Thyroid gland (tissue), 4 donors: ENCODE data around the gene ZNF691. TPM values are rescaled to one million over a fixed set of nuclear protein-coding genes. Genes with fewer than 3 reads are reported as not detected.
"Not testable (repeated sequence)": the region's sequence is repeated elsewhere in the genome, so short reads cannot be mapped to it uniquely, and the experiment has no call there.

ENCODE experiments used
- DNase-seq, 2 donors: peaks; one replicate each; pipeline ENCODE4 v3.0.0-alpha.2; 2019
- H3K27ac ChIP-seq, 3 donors: fragments of 200-600 bp; sonication (generic); 1 replicate in 2 of 3; 2 replicates in 1 of 3; pipeline ENCODE4 v1.5.1; 2016 to 2019; ENCODE audit warnings: mild to moderate bottlenecking in 1 of 3, moderate library complexity in 1 of 3
- H3K27me3 ChIP-seq: fragments of 200-600 bp; sonication (generic); one replicate; pipeline ENCODE4 v1.5.1; 2019
- H3K36me3 ChIP-seq, 2 donors: fragments of 200-600 bp; sonication (generic); one replicate each; pipeline ENCODE4 v1.5.1; 2016 to 2019
- H3K4me1 ChIP-seq, 2 donors: fragments of 200-600 bp; sonication (generic); one replicate each; pipeline ENCODE4 v1.5.1; 2017 to 2019
- H3K4me3 ChIP-seq, 3 donors: fragments of 200-600 bp; sonication (generic); replicated peaks in 1 of 3; 1 replicate in 2 of 3; 2 replicates in 1 of 3; pipeline ENCODE4 v1.5.1; 2016; ENCODE audit warnings: mild to moderate bottlenecking in 1 of 3
- H3K9me3 ChIP-seq: fragments of 200-600 bp; sonication (generic); one replicate; pipeline ENCODE4 v1.5.1; 2017
- CTCF ChIP-seq, 6 experiments: fragments of 200-600 bp in 3 of 6; fragments of 450-650 bp in 3 of 6; sonication (generic) in 3 of 6; IDR thresholded peaks; one replicate each; pipeline ENCODE4 v1.5.1; 2016 to 2019; ENCODE audit warnings: antibody characterized with exemption in 6 of 6, mild to moderate bottlenecking in 2 of 6, inconsistent platforms in 1 of 6, moderate library complexity in 1 of 6
- POLR2A ChIP-seq, 2 donors: fragments of 450-650 bp; IDR thresholded peaks; one replicate each; pipeline ENCODE4 v1.6.1; 2017; ENCODE audit warnings: antibody characterized with exemption in 2 of 2, mild to moderate bottlenecking in 2 of 2, moderate library complexity in 1 of 2
- WGBS, 2 donors: methylation state at CpG; one replicate each; pipeline ENCODE4 v1.1.5; 2017; 5-methylcytosine and 5-hydroxymethylcytosine counted together
- intact Hi-C: fragments of 100-400 bp; cut with DNase I; formaldehyde crosslinking; loops from one replicate; pipeline ENCODE4 v1.15.1; 2023
- total RNA-seq, 4 donors: library from RNA; depleted of rRNA; stranded (reverse); fragments of >200 nt; gene quantifications; one replicate each; pipeline ENCODE4 v1.2.3, GENCODE V29; 2016

ZNF691 gene
- total RNA-seq, 4 donors from 2014 or later: 17.9 to 25.8 (median 21.5) TPM

GRCh38 chr1:42873108-42873507, 26.7 kb downstream of the ZNF691 start:
- H3K4me3 ChIP-seq, intact Hi-C loops, DNase-seq, H3K27me3 ChIP-seq, H3K36me3 ChIP-seq, H3K4me1 ChIP-seq, H3K9me3 ChIP-seq, H3K27ac ChIP-seq: not testable (repeated sequence)

DNA sequence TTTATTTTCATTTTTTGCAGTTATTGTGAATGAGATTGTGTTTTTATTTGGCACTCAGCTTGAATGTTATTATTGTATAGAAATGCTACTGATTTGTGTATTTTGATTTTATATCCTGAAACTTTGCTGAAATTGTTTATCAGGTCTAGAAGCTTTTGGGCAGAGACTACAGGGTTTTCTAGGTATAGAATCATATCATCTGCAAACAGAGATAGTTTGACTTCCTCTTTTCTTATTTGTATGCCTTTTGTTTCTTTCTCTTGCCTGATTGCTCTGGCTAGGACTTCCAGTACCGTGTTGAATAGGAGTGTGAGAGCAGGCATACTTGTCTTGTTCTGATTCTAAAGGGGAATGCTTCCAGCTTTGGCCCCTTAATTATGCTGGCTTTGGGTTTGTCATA, 27.3 kb downstream of the ZNF691 start:
- 90 to 92% methylated on average over 1 of the region's 1 CpG for WGBS, 2 donors
- intact Hi-C loops: no loop called here
- TF ChIP-seq CTCF (IDR thresholded peaks at IDR 0.05): no peak
- TF ChIP-seq POLR2A (IDR thresholded peaks at IDR 0.05): no peak
- Histone ChIP-seq H3K9me3 (no peaks in the 10 kb centered on the region), H3K4me1 (no peaks in the 10 kb centered on the region), H3K36me3 (no peaks in the 10 kb centered on the region), H3K27ac (no peak overlapping the region), H3K27me3 (no peaks in the 10 kb centered on the region), H3K4me3 (no peak overlapping the region)
- DNase-seq: no peak

DNA sequence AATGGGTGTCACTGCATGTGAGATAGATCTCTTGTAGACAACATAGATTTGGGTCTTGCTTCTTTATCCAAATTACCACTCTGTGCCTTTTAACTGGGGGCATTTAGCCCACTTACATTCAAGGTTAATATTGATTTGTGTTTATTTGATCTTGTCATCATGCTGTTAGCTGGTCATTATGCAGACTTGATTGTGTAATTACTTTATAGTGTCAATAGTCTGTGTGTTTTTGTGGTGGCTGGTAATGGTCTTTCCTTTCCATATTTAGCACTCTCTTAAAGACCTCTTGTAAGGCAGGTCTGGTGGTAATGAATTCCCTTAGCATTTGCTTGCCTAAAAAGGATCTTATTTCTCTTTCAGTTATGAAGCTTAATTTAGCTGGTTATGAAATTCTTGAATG, 29.6 kb downstream of the ZNF691 start:
- Histone ChIP-seq H3K4me3 (no peak overlapping the region), H3K4me1 (no peaks in the 10 kb centered on the region), H3K27ac (no peak overlapping the region), H3K27me3 (no peaks in the 10 kb centered on the region), H3K9me3 (no peaks in the 10 kb centered on the region), H3K36me3 (no peaks in the 10 kb centered on the region)
- intact Hi-C loops: no loop called here
- TF ChIP-seq CTCF (IDR thresholded peaks at IDR 0.05) (no peak), POLR2A (IDR thresholded peaks at IDR 0.05) (no peak)
- DNase-seq: no peak

DNA sequence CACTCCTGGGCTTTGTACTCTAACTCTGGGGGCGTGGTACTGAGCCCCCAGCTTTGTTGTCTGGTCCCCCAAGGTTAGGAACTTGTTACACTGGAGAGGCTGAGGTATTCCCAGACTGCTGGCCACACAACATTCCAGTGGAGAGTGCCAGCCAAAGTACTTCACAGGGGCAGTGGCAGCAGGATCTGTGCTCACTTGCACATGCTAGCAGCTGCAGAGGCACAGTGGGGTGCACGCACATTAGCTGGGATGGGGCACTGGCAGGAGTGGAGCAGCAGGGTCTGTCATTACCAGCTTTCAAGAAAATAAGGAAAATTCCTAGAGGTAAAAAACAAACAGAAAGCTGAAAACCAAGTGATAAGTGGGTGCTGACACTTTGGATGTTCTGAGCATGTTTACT, 31.0 kb downstream of the ZNF691 start:
- peak; percentile 23 to 40 for DNase-seq
- intact Hi-C loops: no loop called here
- H3K9me3 ChIP-seq: no peaks in the 10 kb centered on the region
- H3K27ac ChIP-seq: no peak overlapping the region
- WGBS, 2 donors: 44 to 53% methylated on average over 2 of the region's 2 CpGs
- TF ChIP-seq POLR2A (IDR thresholded peaks at IDR 0.05) (no peak), CTCF (IDR thresholded peaks at IDR 0.05) (no peak)
- H3K4me3 ChIP-seq: no peak overlapping the region
- H3K36me3 ChIP-seq: no peaks in the 10 kb centered on the region
- H3K27me3 ChIP-seq: no peaks in the 10 kb centered on the region
- H3K4me1 ChIP-seq: no peaks in the 10 kb centered on the region

- intact Hi-C loops: no loop called here
- 74 to 100% methylated on average over 1 to 4 of the region's 4 CpGs for whole genome bisulfite sequencing, 2 donors
- TF ChIP-seq CTCF (IDR thresholded peaks at IDR 0.05) (no peak), POLR2A (IDR thresholded peaks at IDR 0.05) (no peak)
- no peak overlapping the region for H3K4me3 ChIP-seq
- no peaks in the 10 kb centered on the region for H3K36me3 ChIP-seq
- H3K9me3 ChIP-seq: no peaks in the 10 kb centered on the region
- no peaks in the 10 kb centered on the region for H3K4me1 ChIP-seq
- no peak overlapping the region for H3K27ac ChIP-seq
- H3K27me3 ChIP-seq: no peaks in the 10 kb centered on the region
- DNase-seq: no peak
Observed at GRCh38 chr1:42880384-42880783, 34.0 kb downstream of the ZNF691 start.
